ENCODE measurements around the gene ABI3.
A peak's percentile ranks its signal among the peaks of the same experiment; 100 is the strongest.

Gene ABI3

GRCh38 chr17:49225554-49226236 lies 15.2 kb downstream of the ABI3 start:
- DNase-seq (ENCODE audit: low spot score), result no peak

DNA sequence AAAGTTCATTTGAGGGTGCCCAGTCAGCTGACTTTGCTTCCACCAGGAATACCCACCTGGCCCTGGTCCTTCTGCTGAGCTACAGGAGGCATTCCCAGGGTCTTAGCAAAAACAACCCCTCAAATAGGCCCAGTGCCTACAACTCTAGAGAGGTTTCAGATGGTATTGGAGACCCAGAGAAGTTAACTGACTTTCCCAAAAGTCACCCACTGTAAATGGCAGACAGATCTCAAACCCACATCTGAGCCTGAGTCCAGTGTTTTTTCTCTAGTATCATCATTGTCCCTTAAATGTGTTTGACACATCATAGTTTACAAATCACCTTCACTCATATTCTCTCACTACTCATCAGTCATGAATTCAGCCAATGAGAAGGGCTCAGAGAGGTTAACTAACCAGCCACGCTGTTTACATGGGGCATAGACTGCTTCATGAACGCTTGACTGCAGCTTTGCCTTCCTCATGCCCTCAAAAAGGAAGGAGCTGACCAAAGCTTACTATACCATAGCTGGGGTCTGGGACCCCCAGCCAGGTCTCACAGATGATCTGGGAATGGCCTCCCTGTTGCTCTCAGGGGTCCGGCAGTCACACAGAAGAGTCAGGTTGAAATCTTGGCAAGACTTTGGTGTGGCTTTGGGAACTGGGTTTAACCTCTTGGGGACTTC lies 16.4 kb downstream of the ABI3 start:
- no peak for DNase-seq (ENCODE audit: low spot score)

- peak; percentile 91 for DNase-seq (ENCODE audit: low spot score)
These were observed 17.1 kb downstream of the ABI3 start for GRCh38 chr17:49227436-49228261.

DNA sequence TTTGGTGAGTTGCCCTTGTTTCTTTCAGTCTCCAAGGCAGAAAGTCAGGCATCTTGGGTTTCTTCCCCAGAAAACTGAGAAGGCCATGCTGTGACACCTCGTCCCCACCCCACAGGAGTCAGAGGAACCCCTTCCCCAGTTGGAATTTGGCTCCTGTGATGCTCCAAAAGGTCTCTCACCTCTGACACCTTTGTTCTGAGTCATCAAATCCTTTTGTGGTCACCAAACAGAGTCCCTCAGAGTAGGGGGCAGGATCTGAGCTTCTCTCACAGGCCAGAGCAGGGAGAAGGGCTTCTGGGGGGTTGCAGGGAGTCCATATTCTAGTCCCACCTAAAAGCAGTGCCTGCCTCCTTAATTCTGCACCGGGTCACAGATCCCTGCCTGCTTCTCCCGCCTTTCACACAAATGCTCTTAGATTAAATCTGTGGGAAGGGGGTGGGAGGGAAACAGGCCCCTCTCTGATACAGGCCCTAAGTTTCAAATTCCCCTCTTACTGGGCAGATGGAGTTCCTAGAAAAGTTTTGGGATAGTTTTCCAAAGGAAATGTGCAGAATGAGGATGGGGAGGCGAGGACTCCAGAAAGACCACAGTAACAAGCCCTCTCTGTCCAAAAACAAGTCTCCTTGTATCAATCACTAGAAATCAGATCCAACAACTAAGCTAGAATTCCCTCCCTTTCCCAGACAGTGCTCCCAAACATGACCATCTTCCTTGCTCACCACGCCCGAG lies 18.7 kb downstream of the ABI3 start:
- no peak for DNase-seq (ENCODE audit: low spot score)

- peak; percentile 59 for DNase-seq (ENCODE audit: low spot score)
These were observed 19.5 kb downstream of the ABI3 start for GRCh38 chr17:49229805-49230600.

DNA sequence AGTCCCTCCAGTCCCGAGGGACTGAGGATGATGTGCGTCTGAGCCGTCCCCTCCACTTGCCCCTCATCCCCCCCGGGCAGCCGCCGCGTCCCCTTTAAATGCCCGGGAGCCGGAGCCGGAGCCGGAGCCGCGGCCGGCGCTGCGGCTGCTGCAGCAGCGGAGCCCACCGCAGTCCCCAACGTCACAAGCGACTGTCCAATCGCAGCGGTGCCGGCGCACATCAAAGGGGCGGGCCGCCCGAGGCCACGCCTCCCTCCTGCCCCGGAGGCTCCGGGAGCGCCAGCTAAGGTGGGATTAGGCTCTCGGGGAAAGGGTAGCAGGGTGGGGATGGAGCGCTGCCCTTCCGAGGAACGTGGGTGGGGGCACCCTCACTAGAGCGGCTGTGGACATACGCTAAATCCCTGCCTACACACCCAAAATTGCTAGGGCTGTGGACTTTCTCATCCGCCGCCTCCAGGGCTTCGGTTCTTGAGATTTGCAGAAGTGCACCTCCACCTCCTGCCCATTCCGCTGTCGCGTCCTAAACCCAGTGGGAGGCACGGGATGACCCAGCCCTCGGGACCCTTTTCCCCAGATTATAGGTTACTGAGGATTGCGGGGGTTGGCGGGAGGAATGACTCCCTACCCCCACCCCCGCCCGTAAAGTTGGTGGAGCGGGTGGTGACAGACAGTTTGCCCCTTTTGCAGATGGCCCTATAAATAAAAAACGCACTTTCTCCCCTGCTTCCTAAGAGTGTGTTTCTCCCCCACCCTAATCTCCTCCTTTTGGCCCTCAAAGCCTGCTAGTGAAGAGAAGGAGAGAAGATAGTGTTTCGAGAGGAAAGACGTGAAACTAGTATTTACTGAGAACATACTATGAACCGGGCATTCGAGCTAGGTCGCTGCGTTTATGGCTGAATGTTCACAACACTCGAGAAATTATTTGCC lies 20.4 kb downstream of the ABI3 start, which contains the start of gene PHOSPHO1:
Gene PHOSPHO1, minus strand, starts transcription at position 152 of the 927 bp plus-strand sequence. CDS start 4,096 bp downstream, outside the sequence.
- DNase-seq (ENCODE audit: low spot score), result peak; percentile 93

DNA sequence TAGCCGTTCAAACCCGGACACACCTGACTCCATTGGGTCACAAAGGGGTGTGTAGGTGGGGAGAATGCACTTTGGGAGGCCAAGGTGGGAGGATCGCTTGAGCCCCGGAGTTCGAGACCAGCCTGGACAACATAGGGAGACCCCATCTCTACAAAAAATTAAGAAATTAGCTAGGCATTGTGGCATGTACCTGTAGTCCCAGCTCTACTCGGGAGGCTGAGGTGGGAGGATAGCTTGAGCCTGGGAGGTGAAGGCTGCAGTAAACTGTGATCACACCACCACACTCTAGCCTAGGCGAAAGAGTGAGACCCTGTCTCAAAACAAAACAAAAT lies 21.0 kb downstream of the ABI3 start:
- no peak for DNase-seq (ENCODE audit: low spot score)

DNA sequence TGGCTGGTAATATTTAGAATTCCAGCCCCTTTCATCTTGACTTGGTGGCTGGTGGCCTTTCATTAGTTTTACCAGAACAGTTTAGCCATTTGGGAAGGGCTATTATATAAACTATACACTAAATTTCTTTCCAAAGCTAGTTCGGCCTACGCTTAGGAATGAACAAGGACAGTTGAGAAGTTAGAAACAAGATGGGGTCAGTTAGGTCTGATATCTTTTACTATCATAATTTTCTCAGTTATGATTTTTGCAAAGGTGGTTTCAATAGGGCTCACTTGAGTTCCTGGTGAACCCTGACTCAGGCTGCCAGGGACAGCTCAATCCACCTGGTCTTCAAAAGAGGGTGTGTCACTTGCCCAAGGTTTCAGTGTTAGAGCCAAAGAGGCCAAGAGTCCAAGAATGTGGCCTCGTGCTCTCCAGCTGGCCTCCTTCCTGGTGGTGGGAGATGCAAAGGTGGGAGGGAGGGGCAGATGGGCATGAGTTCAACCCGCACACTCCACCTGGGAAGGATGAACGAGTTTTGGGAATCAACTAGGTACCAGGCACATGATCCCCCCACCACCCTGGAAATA lies 24.1 kb downstream of the ABI3 start:
- DNase-seq (ENCODE audit: low spot score), result no peak

DNA sequence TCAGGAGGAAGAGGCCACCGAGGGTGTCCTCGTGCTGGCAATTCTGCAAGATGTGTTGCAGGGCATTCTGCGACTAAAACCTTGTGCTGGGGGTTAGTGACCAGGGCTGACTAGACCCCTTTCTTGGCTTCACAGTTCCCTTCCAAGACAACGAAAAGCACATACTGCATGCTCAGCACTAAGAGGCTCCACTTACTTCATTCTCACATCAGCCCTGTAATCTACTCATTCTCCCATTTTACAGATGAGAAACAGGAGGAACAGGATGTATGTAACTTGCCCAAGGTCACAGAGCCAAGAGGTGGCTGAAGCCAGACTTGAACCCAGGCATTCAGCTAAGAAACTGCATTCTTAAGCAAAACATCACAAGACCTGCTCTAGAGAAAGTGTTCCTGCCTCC lies 25.4 kb downstream of the ABI3 start:
- no peak for DNase-seq (ENCODE audit: low spot score)

DNA sequence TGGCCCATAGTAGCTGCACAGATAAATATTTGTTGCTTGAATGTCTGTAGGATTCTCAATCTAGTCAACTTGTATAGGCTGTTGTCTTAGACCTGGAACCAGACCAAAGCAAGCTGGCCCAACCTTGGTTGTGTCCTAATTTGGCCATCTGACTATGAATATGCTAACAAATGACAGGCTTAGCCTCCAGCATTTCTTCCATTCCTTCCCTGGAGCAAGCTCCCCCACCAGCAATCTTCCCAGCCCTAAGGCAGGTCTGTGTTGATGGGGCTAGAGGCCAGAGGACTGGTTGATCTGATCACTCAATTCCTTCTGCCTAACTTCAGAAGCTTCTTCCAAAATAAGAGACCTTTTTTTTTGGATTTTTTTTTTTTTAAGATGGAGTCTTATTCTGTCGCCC lies 29.5 kb downstream of the ABI3 start:
- DNase-seq (ENCODE audit: low spot score), result no peak

DNA sequence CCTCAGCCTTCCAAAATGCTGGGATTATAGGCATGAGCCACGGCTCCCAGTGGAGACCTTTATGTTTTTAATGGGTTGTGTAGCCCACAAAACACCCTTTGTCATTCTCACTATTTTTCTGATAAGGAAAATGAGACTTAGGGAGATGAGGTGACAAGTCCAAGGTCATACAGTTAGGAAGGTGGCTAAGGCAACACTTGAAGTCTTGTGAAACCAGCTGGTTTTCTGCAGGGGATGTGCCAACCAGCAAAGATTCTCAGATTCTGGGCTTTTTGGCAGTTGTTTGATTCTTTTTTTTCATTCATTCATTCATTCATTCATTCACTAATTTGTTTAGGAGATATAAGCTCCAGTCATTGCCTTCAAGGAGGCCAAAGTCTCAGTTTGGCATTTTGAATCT lies 30.1 kb downstream of the ABI3 start:
- no peak for DNase-seq (ENCODE audit: low spot score)

DNA sequence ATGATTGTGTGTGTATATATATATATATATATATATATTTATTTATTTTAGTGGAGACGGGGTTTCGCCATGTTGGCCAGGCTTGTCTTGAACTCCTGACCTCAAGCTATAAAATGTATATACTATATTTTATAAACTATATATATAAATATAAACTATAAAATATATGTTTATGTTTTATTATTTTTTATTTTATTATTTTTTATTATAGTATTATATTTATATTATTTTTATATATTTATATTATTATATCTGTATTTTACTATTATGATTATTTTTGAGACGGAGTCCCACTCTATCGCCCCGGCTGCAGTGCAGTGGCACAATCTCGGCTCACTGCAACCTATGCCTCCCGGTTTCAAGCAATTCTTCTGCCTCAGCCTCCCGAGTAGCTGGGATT lies 30.5 kb downstream of the ABI3 start:
- DNase-seq (ENCODE audit: low spot score), result no peak

DNA sequence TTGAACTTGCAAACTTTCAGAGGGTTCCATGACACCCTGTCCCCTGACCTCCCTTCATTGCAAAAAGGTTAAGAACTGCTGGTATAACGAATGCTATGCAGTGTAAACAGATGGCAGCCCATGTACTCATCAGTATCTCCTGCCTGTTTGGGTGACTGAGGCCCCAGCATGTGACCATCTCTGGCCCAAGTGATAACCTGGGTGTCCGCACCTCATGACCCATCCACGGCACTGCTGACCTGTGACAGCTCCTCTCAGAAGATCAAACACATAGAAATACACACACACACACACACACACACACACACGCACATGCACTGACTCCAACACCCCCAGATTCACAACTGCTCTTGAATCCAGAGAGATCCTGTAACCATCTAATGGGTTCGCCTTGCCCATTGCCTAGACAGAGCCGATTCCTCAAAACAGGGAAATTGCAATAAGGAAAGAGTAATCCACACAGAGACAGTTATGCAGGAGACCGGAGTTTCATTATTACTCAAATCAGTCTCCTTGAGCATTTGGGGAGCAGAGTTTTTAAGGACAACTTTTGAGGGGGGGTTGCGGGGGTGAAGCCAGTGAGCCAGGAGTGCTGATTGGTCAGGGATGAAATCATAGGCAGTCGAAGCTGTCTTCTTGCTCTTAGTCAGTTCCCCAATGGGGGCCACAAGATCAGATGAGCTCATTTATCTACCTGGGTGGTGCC lies 31.3 kb downstream of the ABI3 start:
- DNase-seq (ENCODE audit: low spot score), result peak; percentile 68

DNA sequence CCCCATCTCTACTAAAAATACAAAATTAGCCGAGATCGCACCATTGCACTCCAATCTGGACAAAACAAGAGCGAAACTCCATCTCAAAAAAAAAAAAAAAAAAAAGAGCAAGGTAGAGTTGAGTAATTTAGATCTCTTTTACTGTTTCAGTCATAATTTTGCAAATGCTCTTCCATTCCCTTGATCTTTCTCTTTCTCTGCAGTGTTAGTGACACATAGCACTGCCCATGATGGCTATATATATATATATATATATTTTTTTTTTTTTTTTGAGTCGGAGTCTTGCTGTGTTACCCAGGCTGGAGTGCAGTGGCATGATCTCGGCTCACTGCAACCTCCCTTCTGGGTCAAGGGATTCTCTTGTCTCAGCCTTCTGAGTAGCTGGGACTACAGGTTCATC lies 32.3 kb downstream of the ABI3 start:
- no peak for DNase-seq (ENCODE audit: low spot score)

- DNase-seq (ENCODE audit: low spot score), result no peak
These were observed 34.3 kb downstream of the ABI3 start for GRCh38 chr17:49244839-49245238.

DNA sequence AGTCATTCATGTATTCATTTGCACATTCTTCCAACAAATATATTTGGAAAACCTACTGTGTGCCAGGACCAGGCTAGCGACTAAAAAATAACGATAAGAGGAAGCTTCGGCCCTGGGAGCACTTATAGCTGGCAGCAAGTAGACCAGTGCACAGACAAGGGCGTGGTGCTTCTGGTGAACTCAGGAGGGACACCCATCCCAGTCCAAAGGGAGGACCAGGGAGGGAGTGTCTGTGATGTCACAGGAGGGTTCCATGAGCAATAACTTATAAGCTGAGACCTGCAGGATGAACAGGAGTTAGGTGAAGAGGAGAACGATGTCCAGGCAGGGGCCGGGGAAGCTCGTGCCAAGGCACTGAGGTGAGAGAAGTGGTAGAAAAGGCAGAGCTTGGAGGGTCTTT lies 37.4 kb downstream of the ABI3 start:
- DNase-seq (ENCODE audit: low spot score), result peak; percentile 85

- peak; percentile 90 for DNase-seq (ENCODE audit: low spot score)
These were observed 38.8 kb downstream of the ABI3 start for GRCh38 chr17:49249292-49249794.

DNA sequence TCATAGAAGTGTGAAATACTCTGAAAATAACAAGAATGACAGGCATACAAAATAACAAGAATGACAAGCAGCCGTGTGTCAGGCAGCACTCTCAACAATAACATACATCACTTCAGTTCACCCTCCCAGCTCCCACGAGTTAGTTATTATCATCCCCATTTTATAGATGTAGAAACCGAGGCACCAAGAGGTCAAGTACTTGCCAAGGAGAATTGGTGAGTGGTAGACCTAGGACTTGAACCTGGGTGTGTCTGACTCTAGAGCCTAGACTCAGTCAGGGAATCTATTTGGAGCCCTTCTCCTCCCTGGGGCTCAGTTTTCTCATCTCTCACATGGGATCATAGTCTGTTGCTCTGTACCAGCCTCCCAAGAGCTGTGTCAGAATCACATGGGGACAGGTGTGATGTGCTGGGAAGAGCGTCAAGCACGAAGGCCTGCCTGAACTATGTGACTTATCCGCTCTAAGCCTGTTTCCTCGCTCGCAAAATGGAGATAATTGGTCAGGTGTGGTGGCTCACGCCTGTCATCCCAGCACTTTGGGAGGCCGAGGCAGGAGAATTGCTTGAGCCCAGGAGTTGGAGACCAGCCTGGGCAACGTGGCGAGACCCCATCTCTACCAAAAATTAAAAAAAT lies 39.5 kb downstream of the ABI3 start:
- no peak for DNase-seq (ENCODE audit: low spot score)

All from hematopoietic multipotent progenitor cell treated with erythropoietin and hydrocortisone succinate and interleukin-3 and kit ligand, for 17 days (in vitro differentiated cells).